Central memory CD8-positive, alpha-beta T cell (primary cell): ENCODE measurements around the gene CEP78.
A peak's percentile ranks its signal among the peaks of the same experiment; 100 is the strongest.

ENCODE experiments used
- ATAC-seq: fragments of 150-1000 bp; cut with Tn5 transposase; replicated peaks from 2 replicates; pipeline ENCODE4 v1.10.0; 2022; ENCODE audit warnings: mild to moderate bottlenecking, moderate FRiP score, moderate number of reproducible peaks; ENCODE audit not compliant: poor library complexity, severe bottlenecking; ENCODE audit errors: extremely low read depth
- DNase-seq, 2 donors: peaks; one replicate each; pipeline ENCODE4 v3.0.0; 2021; ENCODE audit warnings: low spot score in 2 of 2
- H3K27ac Mint-ChIP-seq: one replicate; pipeline ENCODE4 v1.8.0; 2022; ENCODE audit warnings: low read depth, mild to moderate bottlenecking, moderate library complexity, mixed read lengths
- H3K27me3 Mint-ChIP-seq: one replicate; pipeline ENCODE4 v1.8.0; 2022; ENCODE audit warnings: mixed read lengths
- H3K36me3 Mint-ChIP-seq: one replicate; pipeline ENCODE4 v1.8.0; 2022; ENCODE audit warnings: mild to moderate bottlenecking, moderate library complexity, mixed read lengths; ENCODE audit not compliant: insufficient read depth
- H3K4me1 Mint-ChIP-seq: one replicate; pipeline ENCODE4 v1.8.0; 2022; ENCODE audit warnings: mixed read lengths
- H3K4me3 Mint-ChIP-seq: one replicate; pipeline ENCODE4 v1.8.0; 2022; ENCODE audit warnings: mild to moderate bottlenecking, moderate library complexity, mixed read lengths
- H3K9me3 Mint-ChIP-seq: one replicate; pipeline ENCODE4 v1.8.0; 2022; ENCODE audit warnings: mixed read lengths

Gene CEP78

DNA sequence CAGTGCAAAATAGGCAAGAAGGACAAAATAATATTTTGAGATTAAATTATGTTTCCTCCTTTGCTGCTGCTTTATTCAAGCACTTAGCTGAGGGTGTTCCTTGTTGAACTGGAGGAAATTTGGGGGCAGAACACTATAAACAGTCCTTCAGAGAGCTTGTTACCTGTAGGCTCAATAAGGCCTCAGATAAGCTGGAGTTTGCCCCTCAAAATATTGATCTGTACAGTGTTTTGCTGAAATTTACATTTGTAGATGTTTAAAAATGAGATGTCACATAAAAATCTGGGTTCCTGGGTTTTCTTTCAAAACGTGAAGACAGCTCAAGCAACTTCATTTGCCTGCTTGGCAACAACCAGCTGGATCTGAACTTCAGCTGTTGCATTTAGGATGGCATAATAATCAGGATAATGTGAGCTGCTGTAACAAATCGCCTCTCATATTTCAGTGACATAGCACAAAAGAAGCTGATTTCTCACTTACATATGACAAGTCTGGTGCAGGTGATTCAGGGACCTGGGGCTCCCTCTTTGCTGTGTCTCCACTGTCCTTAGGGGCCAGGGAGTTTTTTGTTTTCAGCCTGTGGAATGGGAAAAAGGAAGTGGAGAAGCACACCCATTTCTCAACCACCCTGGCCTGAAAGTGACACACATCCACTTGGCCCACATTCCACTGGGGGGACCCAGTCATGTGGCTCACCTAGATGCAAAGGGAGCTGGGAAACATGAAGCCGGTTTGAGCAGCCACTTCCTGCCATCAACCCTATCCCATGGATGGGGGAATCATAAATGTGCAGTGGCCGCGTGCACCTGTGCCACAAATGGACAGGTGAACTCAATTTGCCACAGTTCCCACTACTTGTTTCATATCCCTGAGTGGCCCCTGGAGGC lies 58.7 kb downstream of the CEP78 start:
- no peak for ATAC-seq
- no peaks in the 10 kb centered on the region for H3K9me3 Mint-ChIP-seq
- H3K27me3 Mint-ChIP-seq = no peaks in the 10 kb centered on the region
- peaks cover 5% of the 10 kb centered on the region for H3K36me3 Mint-ChIP-seq
- peaks cover 25% of the 10 kb centered on the region for H3K4me1 Mint-ChIP-seq
- no peak overlapping the region for H3K27ac Mint-ChIP-seq
- H3K4me3 Mint-ChIP-seq = no peak overlapping the region
- DNase-seq = no peak

DNA sequence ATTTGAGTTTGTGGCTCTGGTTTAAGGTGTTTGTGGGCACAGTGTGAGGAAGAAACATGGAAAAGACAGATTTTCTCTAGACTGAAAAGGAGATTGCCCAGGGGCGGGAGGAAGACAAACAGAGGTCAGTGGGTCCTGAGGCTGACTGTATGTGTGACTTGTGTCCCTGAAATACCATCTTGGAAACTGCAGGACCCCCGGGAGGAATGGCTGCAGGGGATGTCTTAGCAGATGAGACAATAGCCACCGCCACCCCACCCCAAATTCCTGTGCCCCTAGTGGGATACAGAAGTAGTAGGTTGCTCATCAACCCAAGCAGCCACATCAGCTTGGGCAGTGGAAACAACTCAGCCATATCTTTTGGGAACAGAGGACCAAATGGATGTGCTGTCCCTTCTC lies 59.3 kb downstream of the CEP78 start:
- no peak overlapping the region for H3K27ac Mint-ChIP-seq
- DNase-seq (no peak), ATAC-seq (no peak)
- peaks cover 25% of the 10 kb centered on the region for H3K4me1 Mint-ChIP-seq
- no peaks in the 10 kb centered on the region for H3K27me3 Mint-ChIP-seq
- no peak overlapping the region for H3K4me3 Mint-ChIP-seq
- H3K9me3 Mint-ChIP-seq = no peaks in the 10 kb centered on the region
- H3K36me3 Mint-ChIP-seq = peaks cover 6% of the 10 kb centered on the region

DNA sequence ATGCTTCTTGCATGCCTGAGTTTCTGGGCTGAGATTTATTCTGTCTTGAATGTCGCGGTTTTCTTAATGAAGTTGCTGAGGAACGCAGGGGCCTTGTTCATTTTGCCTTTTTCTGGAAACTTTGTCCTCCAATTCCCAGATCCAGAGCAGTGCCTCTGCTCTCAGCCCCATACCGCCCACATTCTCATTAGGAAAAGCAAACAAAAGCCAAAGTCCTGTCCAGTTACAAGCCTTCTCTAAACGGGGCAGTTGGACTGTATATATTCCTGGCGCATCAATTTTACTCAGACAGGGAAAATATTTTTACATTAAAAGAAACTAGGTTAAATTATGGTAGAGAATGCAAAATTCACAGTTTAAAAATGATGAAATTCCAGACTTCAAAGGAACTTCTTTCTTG lies 59.9 kb downstream of the CEP78 start:
- no peak for DNase-seq
- Mint-ChIP-seq H3K4me1 (peaks cover 25% of the 10 kb centered on the region), H3K4me3 (peak overlapping the region; percentile 88), H3K36me3 (peaks cover 6% of the 10 kb centered on the region), H3K27ac (no peak overlapping the region), H3K9me3 (no peaks in the 10 kb centered on the region), H3K27me3 (no peaks in the 10 kb centered on the region)
- no peak for ATAC-seq

DNA sequence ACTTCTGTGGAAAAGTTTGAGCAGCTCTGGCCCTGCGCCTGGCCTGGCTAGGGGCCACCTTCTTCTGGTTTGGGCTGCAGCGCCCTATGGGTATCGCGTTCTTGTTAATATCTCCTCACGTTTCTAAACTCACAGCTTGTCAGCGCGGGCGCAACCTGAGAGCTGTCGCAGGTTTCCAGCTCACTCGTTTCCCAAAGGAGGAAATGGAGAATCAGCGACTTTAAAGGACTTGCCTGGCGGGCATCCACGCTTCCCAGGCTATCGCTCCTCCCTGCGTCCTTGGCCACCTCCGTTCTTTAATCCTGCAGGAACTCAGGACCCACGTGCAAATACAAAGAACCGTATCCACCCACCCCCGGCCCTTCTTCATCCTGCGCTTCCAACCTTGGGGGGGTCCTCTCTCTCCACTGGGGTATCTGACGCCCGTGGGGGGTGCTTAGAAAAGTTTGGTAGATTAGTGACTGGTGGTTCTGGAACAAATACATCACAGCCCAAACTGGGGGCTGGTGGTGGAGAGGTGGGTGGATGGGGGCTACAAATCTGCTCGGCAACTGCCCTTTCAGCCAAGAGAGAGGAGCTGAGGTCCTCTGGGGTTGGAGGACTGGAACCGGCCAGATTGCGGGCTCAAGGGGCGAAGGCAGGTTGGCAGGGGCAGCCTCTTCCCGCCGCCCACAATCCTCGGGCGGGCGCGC lies 60.5 kb downstream of the CEP78 start:
- no peaks in the 10 kb centered on the region for H3K27me3 Mint-ChIP-seq
- H3K9me3 Mint-ChIP-seq = no peaks in the 10 kb centered on the region
- no peak for DNase-seq
- H3K27ac Mint-ChIP-seq = peak overlapping the region; percentile 62
- peaks cover 6% of the 10 kb centered on the region for H3K36me3 Mint-ChIP-seq
- peak overlapping the region; percentile 88 for H3K4me3 Mint-ChIP-seq
- peaks cover 25% of the 10 kb centered on the region for H3K4me1 Mint-ChIP-seq
- no peak for ATAC-seq

DNA sequence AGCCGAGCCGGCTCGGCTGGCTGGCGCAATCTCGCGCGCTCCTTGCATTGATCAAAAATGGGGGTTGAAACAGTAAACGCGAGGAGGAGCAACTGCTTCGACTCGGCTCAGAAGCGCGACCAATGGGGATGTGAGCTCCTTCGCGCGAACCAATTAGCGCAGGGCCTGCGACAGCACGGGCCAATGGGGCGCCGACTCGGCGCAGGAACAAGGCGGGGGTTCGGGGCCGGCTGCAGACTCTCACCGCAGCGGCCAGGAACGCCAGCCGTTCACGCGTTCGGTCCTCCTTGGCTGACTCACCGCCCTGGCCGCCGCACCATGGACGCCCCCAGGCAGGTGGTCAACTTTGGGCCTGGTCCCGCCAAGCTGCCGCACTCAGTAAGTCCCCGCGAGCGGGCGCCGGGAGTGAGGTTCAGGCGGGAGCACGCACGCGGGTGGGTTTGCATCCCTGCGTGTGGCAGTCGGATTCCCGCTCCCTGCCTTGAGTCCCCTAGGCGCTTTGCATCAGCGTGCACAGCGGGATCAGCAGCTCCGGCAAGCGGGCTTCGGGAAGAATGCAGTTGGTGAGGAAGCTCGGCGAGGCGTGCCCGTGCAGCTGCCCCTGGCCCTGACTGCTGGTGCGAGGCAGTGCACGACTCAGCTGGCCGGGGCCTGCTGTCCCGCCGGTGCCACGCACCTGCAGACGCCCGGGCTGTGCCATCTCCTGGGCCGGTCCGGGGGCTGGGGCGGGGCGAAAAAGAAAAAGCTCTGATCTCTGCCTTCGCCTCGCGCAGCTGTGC lies 61.2 kb downstream of the CEP78 start, which contains the start of gene PSAT1:
TSS of gene PSAT1 (plus strand) at position 233 of the 779 bp plus-strand sequence. CDS start at position 319, 86 bp downstream.
- Mint-ChIP-seq H3K36me3 (peaks cover 6% of the 10 kb centered on the region), H3K27ac (peak within 1 kb of the TSS; percentile 62), H3K4me1 (peaks cover 25% of the 10 kb centered on the region), H3K9me3 (no peaks in the 10 kb centered on the region), H3K4me3 (peak within 1 kb of the TSS; percentile 88), H3K27me3 (no peaks in the 10 kb centered on the region)
- ATAC-seq (peak; percentile 97), DNase-seq (peak; percentile 70 to 73)

DNA sequence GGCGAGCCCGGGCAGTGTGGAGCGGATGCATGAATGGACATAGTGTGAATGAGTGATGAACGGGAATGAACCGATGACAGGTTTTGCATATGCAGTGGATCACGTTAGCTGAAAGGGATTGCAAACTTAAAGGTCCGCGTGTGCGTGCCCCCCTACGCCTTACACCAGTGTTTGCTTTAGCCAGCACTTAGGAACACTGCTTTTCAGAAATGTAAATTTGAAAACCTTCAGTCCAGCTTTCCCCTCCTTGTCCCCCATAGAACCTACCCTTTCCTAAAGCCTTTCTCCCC lies 61.7 kb downstream of the CEP78 start:
- Mint-ChIP-seq H3K4me3 (peak overlapping the region; percentile 88), H3K27ac (peak overlapping the region; percentile 62), H3K27me3 (no peaks in the 10 kb centered on the region), H3K36me3 (peaks cover 6% of the 10 kb centered on the region), H3K4me1 (peaks cover 22% of the 10 kb centered on the region), H3K9me3 (no peaks in the 10 kb centered on the region)
- no peak for DNase-seq
- ATAC-seq = no peak

DNA sequence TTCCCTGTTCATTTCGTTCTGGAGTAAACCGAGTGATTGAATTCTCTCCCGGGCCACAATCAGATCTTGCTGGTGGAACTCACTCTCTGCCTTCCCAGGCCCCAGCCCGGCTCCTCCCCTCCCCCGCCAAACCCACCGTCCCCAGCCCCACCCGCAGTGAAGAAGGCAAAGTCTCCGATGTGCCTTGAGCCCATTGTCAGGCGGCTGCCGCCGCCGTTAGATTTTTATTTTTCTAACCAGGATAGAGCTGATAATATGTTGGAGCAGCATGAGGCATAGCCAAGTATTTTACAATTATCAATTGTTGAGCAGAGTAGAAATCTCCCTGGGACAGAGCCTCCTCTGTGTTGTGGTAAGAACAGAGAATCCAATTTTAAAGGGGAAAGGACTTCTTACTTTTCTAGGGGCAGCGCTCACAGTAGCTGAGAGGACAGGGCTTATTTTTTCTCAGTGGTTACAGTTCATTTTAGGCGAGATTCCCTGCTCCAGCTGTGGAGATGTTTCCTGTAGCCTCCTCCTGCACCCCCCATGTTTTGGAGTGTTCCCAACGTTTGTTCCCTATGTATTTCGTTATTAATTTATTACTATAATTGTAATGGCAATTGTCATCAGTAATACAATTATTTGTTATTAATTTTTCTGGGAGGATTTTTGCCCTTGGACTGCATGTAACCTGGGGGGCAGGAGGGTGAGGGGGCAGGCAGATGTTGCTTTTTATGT lies 62.3 kb downstream of the CEP78 start:
- DNase-seq (no peak), ATAC-seq (no peak)
- Mint-ChIP-seq H3K27ac (no peak overlapping the region), H3K36me3 (peaks cover 6% of the 10 kb centered on the region), H3K4me1 (peaks cover 17% of the 10 kb centered on the region), H3K27me3 (no peaks in the 10 kb centered on the region), H3K4me3 (peak overlapping the region; percentile 88), H3K9me3 (no peaks in the 10 kb centered on the region)

DNA sequence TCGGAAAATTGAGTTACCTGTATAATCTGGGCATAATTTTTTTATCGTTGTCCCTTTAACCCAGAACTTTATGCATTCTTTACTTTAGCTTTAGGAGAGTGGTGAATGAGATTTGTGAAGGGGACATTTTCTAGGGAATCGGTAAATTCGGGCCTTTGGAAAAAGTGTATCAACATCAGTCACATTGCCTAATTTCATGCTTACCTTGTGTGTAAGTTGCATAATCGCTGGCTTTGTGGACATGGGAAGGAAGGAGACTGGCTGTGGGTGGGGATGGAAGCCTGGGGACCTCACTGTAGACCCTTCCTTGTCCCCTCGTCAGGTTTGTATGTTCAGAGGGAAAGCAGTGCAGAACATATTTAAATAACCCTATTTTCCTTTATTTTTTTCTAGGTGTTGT lies 64.3 kb downstream of the CEP78 start:
- Mint-ChIP-seq H3K27ac (no peak overlapping the region), H3K4me3 (no peak overlapping the region), H3K27me3 (no peaks in the 10 kb centered on the region), H3K4me1 (peaks cover 16% of the 10 kb centered on the region), H3K36me3 (peaks cover 8% of the 10 kb centered on the region), H3K9me3 (no peaks in the 10 kb centered on the region)
- DNase-seq (no peak), ATAC-seq (no peak)

DNA sequence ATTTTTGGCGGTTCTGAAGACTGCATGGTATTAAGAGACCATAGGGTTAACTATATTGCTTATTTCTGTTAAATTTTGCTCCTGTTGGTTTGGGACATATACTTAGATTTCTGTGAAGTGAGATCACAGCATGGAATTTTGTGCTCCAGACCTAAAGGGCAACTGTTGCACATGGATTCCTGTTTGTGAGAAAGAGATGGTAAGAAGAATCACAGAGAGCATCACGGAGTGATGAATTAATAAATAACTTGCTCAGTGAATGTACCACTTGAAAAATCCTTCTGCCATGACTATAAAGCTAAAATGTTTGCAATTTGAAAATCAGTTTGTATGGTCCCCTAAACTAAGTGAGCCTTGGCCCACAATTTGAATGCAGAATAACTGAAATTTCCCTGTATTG lies 65.6 kb downstream of the CEP78 start:
- ATAC-seq = no peak
- Mint-ChIP-seq H3K4me3 (no peak overlapping the region), H3K4me1 (peaks cover 16% of the 10 kb centered on the region), H3K9me3 (no peaks in the 10 kb centered on the region), H3K27me3 (no peaks in the 10 kb centered on the region), H3K36me3 (peaks cover 8% of the 10 kb centered on the region), H3K27ac (no peak overlapping the region)
- no peak for DNase-seq

DNA sequence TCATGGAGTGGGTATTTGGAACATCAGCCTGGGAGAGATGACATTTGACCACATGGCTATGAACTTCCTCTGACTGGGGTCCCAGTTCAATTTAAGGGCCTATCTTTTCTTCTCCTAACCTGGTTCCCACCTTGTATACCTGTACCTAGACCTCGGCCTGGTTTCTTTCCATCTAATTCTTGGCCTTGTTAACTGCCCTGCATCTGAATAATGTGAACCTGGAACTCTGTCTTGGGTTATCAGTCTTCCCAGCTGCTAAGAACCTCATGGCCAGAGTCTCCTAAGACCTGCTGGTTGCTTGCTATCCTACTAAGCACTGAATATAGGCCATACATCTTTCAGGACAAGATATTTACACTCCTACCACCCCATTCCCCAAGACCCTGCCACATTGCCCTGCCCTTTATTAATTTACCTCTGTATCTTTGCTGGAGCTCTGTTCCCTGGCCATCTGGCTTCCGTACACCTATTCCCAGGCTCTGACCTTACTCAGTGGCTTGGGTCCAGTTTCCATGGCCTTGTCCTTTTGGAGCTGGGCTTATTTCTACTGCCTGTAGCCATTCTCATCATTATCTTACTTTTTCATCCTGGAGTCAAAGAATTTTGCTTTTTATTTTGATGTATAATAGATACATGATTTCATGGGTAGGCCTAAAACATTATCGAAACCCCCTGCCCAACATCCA lies 67.6 kb downstream of the CEP78 start:
- Mint-ChIP-seq H3K9me3 (no peaks in the 10 kb centered on the region), H3K27ac (no peak overlapping the region), H3K27me3 (no peaks in the 10 kb centered on the region), H3K4me1 (no peaks in the 10 kb centered on the region), H3K36me3 (peaks cover 4% of the 10 kb centered on the region), H3K4me3 (no peak overlapping the region)
- DNase-seq (no peak), ATAC-seq (no peak)

DNA sequence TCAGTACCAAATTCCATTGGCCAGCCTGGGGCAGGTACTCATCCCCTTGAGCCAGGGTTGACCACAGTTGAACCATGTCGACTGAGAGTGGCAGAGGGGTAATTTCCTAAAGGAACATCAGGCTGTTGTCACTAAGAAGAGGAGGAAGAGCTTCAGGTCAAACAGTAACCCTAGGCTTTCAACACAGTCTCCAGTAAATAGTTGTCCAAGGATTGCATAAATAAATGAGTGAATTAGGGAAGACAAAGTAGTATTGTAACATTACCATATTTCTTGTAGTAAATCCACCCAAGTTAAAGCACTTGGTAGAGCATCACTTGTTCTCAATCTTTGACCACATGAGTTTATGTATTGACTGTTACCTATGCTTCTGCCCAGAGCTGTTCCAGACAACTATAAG lies 68.5 kb downstream of the CEP78 start:
- Mint-ChIP-seq H3K4me1 (no peaks in the 10 kb centered on the region), H3K27me3 (no peaks in the 10 kb centered on the region), H3K9me3 (no peaks in the 10 kb centered on the region), H3K27ac (no peak overlapping the region), H3K4me3 (no peak overlapping the region), H3K36me3 (peaks cover 4% of the 10 kb centered on the region)
- ATAC-seq = no peak
- DNase-seq = no peak
